Measurements from ENCODE around the gene CHCHD3. TPM values are rescaled to one million over a fixed set of nuclear protein-coding genes. Genes with fewer than 3 reads are reported as not detected.

The CHCHD3 gene
- total RNA-seq, 1 donor: 104 TPM

GRCh38 chr7:132789281-132789680 lies 292.6 kb downstream of the CHCHD3 start:
- TF ChIP-seq CTCF (IDR thresholded peaks at IDR 0.05; ENCODE audit: insufficient read depth, low read depth, low read length): no peak
- H3K4me3 ChIP-seq (ENCODE audit: low read depth, low read length): no peak overlapping the region
- no peak for DNase-seq (ENCODE audit: low read depth)

- DNase-seq (ENCODE audit: low read depth): no peak
- no peak for TF ChIP-seq CTCF (IDR thresholded peaks at IDR 0.05; ENCODE audit: insufficient read depth, low read depth, low read length)
- H3K4me3 ChIP-seq (ENCODE audit: low read depth, low read length): no peak overlapping the region
These were observed 296.0 kb downstream of the CHCHD3 start for GRCh38 chr7:132785870-132786269.

- TF ChIP-seq CTCF (IDR thresholded peaks at IDR 0.05; ENCODE audit: insufficient read depth, low read depth, low read length): no peak
- DNase-seq (ENCODE audit: low read depth): no peak
- no peak overlapping the region for H3K4me3 ChIP-seq (ENCODE audit: low read depth, low read length)
These were observed 297.5 kb downstream of the CHCHD3 start for GRCh38 chr7:132784406-132784805.

GRCh38 chr7:132783824-132784223 lies 298.1 kb downstream of the CHCHD3 start:
- no peak for TF ChIP-seq CTCF (IDR thresholded peaks at IDR 0.05; ENCODE audit: insufficient read depth, low read depth, low read length)
- DNase-seq (ENCODE audit: low read depth): peak; percentile 57
- no peak overlapping the region for H3K4me3 ChIP-seq (ENCODE audit: low read depth, low read length)

GRCh38 chr7:132782777-132783640 lies 298.9 kb downstream of the CHCHD3 start:
- DNase-seq (ENCODE audit: low read depth): peak; percentile 66
- TF ChIP-seq CTCF (IDR thresholded peaks at IDR 0.05; ENCODE audit: insufficient read depth, low read depth, low read length): no peak

GRCh38 chr7:132780822-132781221 lies 301.1 kb downstream of the CHCHD3 start:
- no peak overlapping the region for H3K4me3 ChIP-seq (ENCODE audit: low read depth, low read length)
- no peak for DNase-seq (ENCODE audit: low read depth)
- no peak for TF ChIP-seq CTCF (IDR thresholded peaks at IDR 0.05; ENCODE audit: insufficient read depth, low read depth, low read length)

More at GRCh38 chr7:132782777-132783640, 298.9 kb downstream of the CHCHD3 start:
- no peak overlapping the region for H3K4me3 ChIP-seq (ENCODE audit: low read depth, low read length)

Measured in fibroblast of villous mesenchyme (primary cell).